CD14-positive monocyte (primary cell): ENCODE data around the gene RYR2. TPM values are rescaled to one million over a fixed set of nuclear protein-coding genes. Genes with fewer than 3 reads are reported as not detected.

Experiments
- DNase-seq, 3 donors: peaks; one replicate each; pipeline ENCODE4 v3.0.0-alpha.2; 2011 to 2022
- H2AFZ ChIP-seq: 2 replicates; pipeline ENCODE4 v1.6.0; 2012; ENCODE audit warnings: mild to moderate bottlenecking, low read depth, low read length, inconsistent platforms; ENCODE audit not compliant: insufficient read depth, poor library complexity, severe bottlenecking
- H3K27ac ChIP-seq, 2 donors: 1 replicate in 1 of 2; 2 replicates in 1 of 2; pipeline ENCODE4 v1.5.1; 2012 to 2013; ENCODE audit warnings: low read length in 2 of 2, control low read depth in 1 of 2, inconsistent platforms in 1 of 2, low read depth in 1 of 2, mild to moderate bottlenecking in 1 of 2
- H3K27me3 ChIP-seq, 2 donors: one replicate each; pipeline versions ENCODE4 v1.6.0 to v1.6.1; 2011 to 2013; ENCODE audit warnings: low read length in 2 of 2; ENCODE audit not compliant: control insufficient read depth in 2 of 2, insufficient read depth in 2 of 2
- H3K36me3 ChIP-seq, 2 donors: replicated peaks in 1 of 2; 1 replicate in 1 of 2; 2 replicates in 1 of 2; pipeline versions ENCODE4 v1.5.1 to v1.6.1; 2012 to 2013; ENCODE audit warnings: low read length in 2 of 2, control low read depth in 1 of 2, inconsistent platforms in 1 of 2, mild to moderate bottlenecking in 1 of 2; ENCODE audit not compliant: insufficient read depth in 2 of 2, control insufficient read depth in 1 of 2
- H3K4me1 ChIP-seq, 2 donors: 1 replicate in 1 of 2; 2 replicates in 1 of 2; pipeline versions ENCODE4 v1.5.1 to v1.6.1; 2012 to 2013; ENCODE audit warnings: low read length in 2 of 2, control low read depth in 1 of 2, inconsistent platforms in 1 of 2, mild to moderate bottlenecking in 1 of 2, moderate library complexity in 1 of 2; ENCODE audit not compliant: insufficient read depth in 2 of 2, control insufficient read depth in 1 of 2
- H3K4me2 ChIP-seq: replicated peaks from 2 replicates; pipeline ENCODE3; 2012; ENCODE audit warnings: low read length, moderate library complexity, mild to moderate bottlenecking; ENCODE audit not compliant: poor library complexity, severe bottlenecking; ENCODE audit errors: extremely low read depth
- H3K4me3 ChIP-seq, 3 experiments: fragments of 200-600 bp in 1 of 3; sonication (generic) in 1 of 3; replicated peaks in 1 of 3; 1 replicate in 2 of 3; 2 replicates in 1 of 3; pipeline ENCODE4 v1.5.1; 2011 to 2013; ENCODE audit warnings: low read length in 3 of 3, mild to moderate bottlenecking in 3 of 3, control low read depth in 2 of 3, low read depth in 2 of 3, inconsistent platforms in 1 of 3, moderate library complexity in 1 of 3
- H3K79me2 ChIP-seq: 2 replicates; pipeline ENCODE4 v1.6.0; 2012; ENCODE audit warnings: mild to moderate bottlenecking, control low read depth, inconsistent platforms, low read length, moderate library complexity; ENCODE audit not compliant: insufficient read depth
- H3K9ac ChIP-seq: 2 replicates; pipeline ENCODE4 v1.6.0; 2017; ENCODE audit warnings: low read length, mild to moderate bottlenecking; ENCODE audit not compliant: insufficient read depth, poor library complexity, severe bottlenecking
- H3K9me3 ChIP-seq, 2 donors: replicated peaks in 1 of 2; 1 replicate in 1 of 2; 2 replicates in 1 of 2; pipeline versions ENCODE4 v1.5.1 to v1.6.1; 2012 to 2013; ENCODE audit warnings: low read length in 2 of 2, control low read depth in 1 of 2; ENCODE audit not compliant: control insufficient read depth in 1 of 2, insufficient read depth in 1 of 2
- H4K20me1 ChIP-seq: 2 replicates; pipeline ENCODE4 v1.6.0; 2012; ENCODE audit warnings: mild to moderate bottlenecking, low read length, control low read depth, moderate library complexity; ENCODE audit not compliant: insufficient read depth
- H3K27ac Mint-ChIP-seq, 7 donors: one replicate each; pipeline ENCODE4 v1.8.0; 2020; ENCODE audit warnings: mild to moderate bottlenecking in 7 of 7, mixed read lengths in 7 of 7, moderate library complexity in 6 of 7, inconsistent platforms in 2 of 7
- H3K27me3 Mint-ChIP-seq, 3 donors: one replicate each; pipeline ENCODE4 v1.8.0; 2021 to 2022; ENCODE audit warnings: low read depth in 3 of 3, mild to moderate bottlenecking in 3 of 3, mixed read lengths in 3 of 3, moderate library complexity in 3 of 3, inconsistent platforms in 1 of 3
- H3K36me3 Mint-ChIP-seq, 2 donors: one replicate each; pipeline ENCODE4 v1.8.0; 2020; ENCODE audit warnings: mixed read lengths in 2 of 2, inconsistent platforms in 1 of 2, mild to moderate bottlenecking in 1 of 2
- H3K4me1 Mint-ChIP-seq: one replicate; pipeline ENCODE4 v1.8.0; 2020; ENCODE audit warnings: mild to moderate bottlenecking, mixed read lengths
- H3K4me3 Mint-ChIP-seq, 2 donors: one replicate each; pipeline ENCODE4 v1.8.0; 2020; ENCODE audit warnings: mild to moderate bottlenecking in 2 of 2, mixed read lengths in 2 of 2, moderate library complexity in 1 of 2
- H3K9me3 Mint-ChIP-seq, 7 donors: one replicate each; pipeline ENCODE4 v1.8.0; 2020 to 2022; ENCODE audit warnings: mixed read lengths in 7 of 7, mild to moderate bottlenecking in 6 of 7, moderate library complexity in 6 of 7, inconsistent platforms in 2 of 7
- CTCF ChIP-seq: fragments of 200-600 bp; IDR thresholded peaks from one replicate; pipeline ENCODE4 v1.8.0; 2022; ENCODE audit warnings: antibody characterized with exemption, mild to moderate bottlenecking
- WGBS: methylation state at CpG from one replicate; pipeline ENCODE4 v1.1.5; 2013; ENCODE audit warnings: missing lambda C conversion rate; ENCODE audit not compliant: insufficient coverage; 5-methylcytosine and 5-hydroxymethylcytosine counted together
- intact Hi-C, 2 donors: fragments of 100-400 bp; cut with micrococcal nuclease; formaldehyde crosslinking; loops; one replicate each; pipeline versions ENCODE4 v1.15.0 to v1.15.1; 2023
- polyA plus RNA-seq, 3 donors: library from polyadenylated mRNA; depleted of rRNA in 1 of 3; unstranded in 2 of 3; stranded (reverse) in 1 of 3; fragments of 300-500 nt in 2 of 3; fragments of >200 nt in 1 of 3; fragmentation: Illumina TruSeq in 2 of 3; gene quantifications; 1 replicate in 2 of 3; 2 replicates in 1 of 3; pipeline ENCODE4 v1.2.3, GENCODE V29; 2012 to 2021

Gene RYR2
- polyA plus RNA-seq, 3 donors, result not detected

- peak overlapping the region in 1 of 7 donors; percentile 27 for H3K27ac Mint-ChIP-seq
- no peak for DNase-seq
- TF ChIP-seq CTCF, result no peak
- no peak overlapping the region for H3K4me3 Mint-ChIP-seq
- Histone ChIP-seq H3K4me3 (no peak overlapping the region), H3K79me2 (no peaks in the 10 kb centered on the region), H3K36me3 (no peaks in the 10 kb centered on the region), H3K9me3 (no peaks in the 10 kb centered on the region), H2AFZ (no peak overlapping the region), H3K4me2 (no peak overlapping the region), H3K27ac (no peak overlapping the region), H4K20me1 (no peaks in the 10 kb centered on the region), H3K9ac (no peak overlapping the region), H3K27me3 (no peaks in the 10 kb centered on the region), H3K4me1 (no peaks in the 10 kb centered on the region)
- peaks cover 0 to 6% (median 3%) of the 10 kb centered on the region in 7 donors for H3K9me3 Mint-ChIP-seq
- intact Hi-C loops, result no loop called here
- WGBS, result 74% methylated on average over 3 of the region's 14 CpGs
- no peaks in the 10 kb centered on the region for H3K36me3 Mint-ChIP-seq
- no peaks in the 10 kb centered on the region for H3K4me1 Mint-ChIP-seq
- H3K27me3 Mint-ChIP-seq, result peaks cover 0 to 3% (median 0%) of the 10 kb centered on the region in 3 donors
Observed at GRCh38 chr1:237007147-237007881, 34.7 kb upstream of the RYR2 start.

- WGBS, result no CpG with 5 or more reads among the region's 4 CpGs
- peaks cover 0 to 3% (median 2%) of the 10 kb centered on the region in 3 donors for H3K27me3 Mint-ChIP-seq
- Histone ChIP-seq H3K9ac (no peak overlapping the region), H4K20me1 (no peaks in the 10 kb centered on the region), H3K27me3 (no peaks in the 10 kb centered on the region), H3K9me3 (no peaks in the 10 kb centered on the region), H3K4me3 (no peak overlapping the region), H3K27ac (no peak overlapping the region), H3K4me1 (no peaks in the 10 kb centered on the region), H3K4me2 (no peak overlapping the region), H2AFZ (no peak overlapping the region), H3K79me2 (no peaks in the 10 kb centered on the region), H3K36me3 (no peaks in the 10 kb centered on the region)
- H3K9me3 Mint-ChIP-seq, result peaks cover 0 to 8% (median 3%) of the 10 kb centered on the region in 7 donors
- intact Hi-C loops, result no loop called here
- no peak overlapping the region for H3K27ac Mint-ChIP-seq
- no peak for DNase-seq
- no peaks in the 10 kb centered on the region for H3K36me3 Mint-ChIP-seq
- no peak for TF ChIP-seq CTCF
- no peak overlapping the region for H3K4me3 Mint-ChIP-seq
- H3K4me1 Mint-ChIP-seq, result no peaks in the 10 kb centered on the region
Observed at GRCh38 chr1:237009611-237010010, 32.4 kb upstream of the RYR2 start.
